GM12891 (cell line): ENCODE data around the gene UNC79.

ENCODE experiments used
- POLR2A ChIP-seq: IDR thresholded peaks from 2 replicates; pipeline ENCODE4 v1.6.1; 2011; ENCODE audit warnings: low read depth, low read length, control low read depth
- POLR2AphosphoS5 ChIP-seq: IDR thresholded peaks from 2 replicates; pipeline ENCODE4 v1.6.1; 2011; ENCODE audit warnings: low read depth, low read length, control low read depth
- POU2F2 ChIP-seq: IDR thresholded peaks from 2 replicates; pipeline ENCODE4 v1.6.1; 2011; ENCODE audit warnings: low read depth, mild to moderate bottlenecking, control low read depth, low read length, moderate library complexity
- SPI1 ChIP-seq: IDR thresholded peaks from 2 replicates; pipeline ENCODE4 v1.6.1; 2011; ENCODE audit warnings: low read depth, low read length, control low read depth
- TAF1 ChIP-seq: IDR thresholded peaks from 2 replicates; pipeline ENCODE4 v1.6.1; 2011; ENCODE audit warnings: low read depth, low read length, control low read depth

DNA sequence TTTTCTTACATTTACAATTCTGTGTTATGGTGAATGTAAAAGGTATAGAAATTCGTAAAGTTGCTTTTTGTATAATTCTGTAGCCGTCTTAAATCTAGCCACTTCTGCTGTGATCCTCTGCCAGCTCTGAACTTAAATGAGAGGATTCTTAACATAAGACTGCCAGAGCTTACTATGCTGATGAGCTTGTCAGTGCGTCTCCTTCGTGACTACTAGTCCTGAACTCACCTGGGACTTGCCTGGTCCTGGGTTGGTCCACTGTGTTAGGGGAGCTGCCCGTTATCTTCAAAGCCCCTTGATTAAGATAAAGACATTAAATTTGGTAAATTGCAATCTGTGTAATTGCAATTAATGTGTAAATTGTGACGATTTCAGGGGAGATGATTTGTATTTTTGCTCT is 44.7 kb downstream of the UNC79 start:
- no peak for TF ChIP-seq POLR2A
- TF ChIP-seq SPI1, result no peak
- no peak for TF ChIP-seq POLR2AphosphoS5
- TF ChIP-seq POU2F2, result no peak
- TF ChIP-seq TAF1, result no peak
